ENCODE results near the gene MEST.
"Not testable (repeated sequence)": the region's sequence is repeated elsewhere in the genome, so short reads cannot be mapped to it uniquely, and the experiment has no call there.

MEST gene

DNA sequence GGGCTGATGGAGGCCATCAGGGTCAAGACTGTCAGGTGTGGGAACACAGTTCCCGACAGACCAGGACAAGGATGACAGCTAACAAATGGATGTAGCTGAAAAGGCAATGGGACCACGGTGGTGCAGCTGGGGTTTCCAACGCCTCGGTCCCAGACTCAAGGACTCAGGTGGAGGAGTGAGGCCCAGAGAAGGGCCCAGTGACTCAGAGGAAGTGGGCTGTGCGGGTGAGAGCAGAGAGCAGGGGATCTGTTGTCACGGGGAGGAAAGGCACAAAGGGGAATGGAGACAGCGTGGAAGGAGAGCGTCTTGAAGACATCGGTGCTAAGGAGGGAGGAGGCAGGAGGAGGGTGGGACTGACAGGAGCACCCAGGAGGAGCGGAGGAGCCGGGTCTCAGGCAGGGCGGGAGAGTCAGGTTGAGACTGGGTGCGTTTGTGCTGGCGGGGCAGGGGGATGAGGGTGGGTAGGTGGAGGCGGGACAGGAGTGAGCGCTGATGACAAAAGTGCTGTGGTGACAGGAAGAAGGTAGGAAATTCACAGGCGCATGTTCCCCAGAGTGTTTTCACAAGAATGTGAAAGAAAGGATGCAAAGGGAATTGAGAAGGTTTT lies 31.7 kb downstream of the MEST start:
- not testable (repeated sequence) for H3K9ac ChIP-seq (ENCODE audit: low read depth, low read length); H3K36me3 ChIP-seq (ENCODE audit: insufficient read depth, low read length); H3K4me1 ChIP-seq (ENCODE audit: insufficient read depth, low read length); H3K9me3 ChIP-seq (ENCODE audit: control insufficient read depth, insufficient read depth, low read length)

GRCh38 chr7:130524628-130525027 lies 32.7 kb downstream of the MEST start:
- no peaks in the 10 kb centered on the region for H3K9me3 ChIP-seq (ENCODE audit: control insufficient read depth, insufficient read depth, low read length)
- no peaks in the 10 kb centered on the region for H3K4me1 ChIP-seq (ENCODE audit: insufficient read depth, low read length)
- H3K36me3 ChIP-seq (ENCODE audit: insufficient read depth, low read length): no peaks in the 10 kb centered on the region
- H3K9ac ChIP-seq (ENCODE audit: low read depth, low read length): no peak overlapping the region

DNA sequence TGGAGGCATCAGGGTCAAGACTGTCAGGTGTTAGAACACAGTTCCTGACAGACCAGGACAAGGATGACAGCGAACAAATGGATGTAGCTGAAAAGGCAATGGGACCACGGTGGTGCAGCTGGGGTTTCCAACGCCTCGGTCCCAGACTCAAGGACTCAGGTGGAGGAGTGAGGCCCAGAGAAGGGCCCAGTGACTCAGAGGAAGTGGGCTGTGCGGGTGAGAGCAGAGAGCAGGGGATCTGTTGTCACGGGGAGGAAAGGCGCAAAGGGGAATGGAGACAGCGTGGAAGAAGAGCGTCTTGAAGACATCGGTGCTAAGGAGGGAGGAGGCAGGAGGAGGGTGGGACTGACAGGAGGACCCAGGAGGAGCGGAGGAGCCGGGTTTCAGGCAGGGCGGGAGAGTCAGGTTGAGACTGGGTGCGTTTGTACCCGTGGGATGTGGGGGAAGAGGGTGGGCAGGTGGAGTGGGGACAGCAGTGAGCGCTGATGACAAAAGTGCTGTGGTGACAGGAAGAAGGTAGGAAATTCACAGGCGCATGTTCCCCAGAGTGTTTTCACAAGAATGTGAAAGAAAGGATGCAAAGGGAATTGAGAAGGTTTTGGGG lies 36.0 kb downstream of the MEST start:
- not testable (repeated sequence) for H3K9me3 ChIP-seq (ENCODE audit: control insufficient read depth, insufficient read depth, low read length); H3K36me3 ChIP-seq (ENCODE audit: insufficient read depth, low read length); H3K9ac ChIP-seq (ENCODE audit: low read depth, low read length); H3K4me1 ChIP-seq (ENCODE audit: insufficient read depth, low read length)

DNA sequence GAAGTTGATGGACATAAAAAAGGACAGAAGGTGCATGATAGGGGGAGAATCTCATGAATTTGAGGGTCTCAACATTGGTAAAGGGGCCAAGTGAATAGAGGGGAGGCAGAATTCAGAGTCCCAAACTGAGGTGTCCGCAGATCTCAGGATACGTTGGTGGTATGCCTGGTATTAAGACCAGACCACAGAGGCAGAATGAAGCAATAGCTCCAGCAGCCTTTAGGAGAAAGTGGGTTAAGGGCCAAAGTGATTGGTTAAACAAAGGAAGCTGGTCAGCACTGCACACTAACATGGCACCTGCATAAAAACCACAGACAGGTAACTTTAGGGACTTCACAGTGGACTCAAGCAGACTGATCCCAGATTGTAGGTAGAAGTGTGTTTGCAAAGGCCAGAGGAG lies 37.5 kb downstream of the MEST start:
- Histone ChIP-seq H3K4me1 (ENCODE audit: insufficient read depth, low read length) (no peaks in the 10 kb centered on the region), H3K9me3 (ENCODE audit: control insufficient read depth, insufficient read depth, low read length) (no peaks in the 10 kb centered on the region), H3K9ac (ENCODE audit: low read depth, low read length) (no peak overlapping the region), H3K36me3 (ENCODE audit: insufficient read depth, low read length) (no peaks in the 10 kb centered on the region)

GRCh38 chr7:130537894-130538293 lies 46.0 kb downstream of the MEST start:
- not testable (repeated sequence) for H3K4me1 ChIP-seq (ENCODE audit: insufficient read depth, low read length); H3K9ac ChIP-seq (ENCODE audit: low read depth, low read length); H3K36me3 ChIP-seq (ENCODE audit: insufficient read depth, low read length); H3K9me3 ChIP-seq (ENCODE audit: control insufficient read depth, insufficient read depth, low read length)

GRCh38 chr7:130541287-130541686 lies 49.4 kb downstream of the MEST start:
- not testable (repeated sequence) for H3K9ac ChIP-seq (ENCODE audit: low read depth, low read length); H3K36me3 ChIP-seq (ENCODE audit: insufficient read depth, low read length)

DNA sequence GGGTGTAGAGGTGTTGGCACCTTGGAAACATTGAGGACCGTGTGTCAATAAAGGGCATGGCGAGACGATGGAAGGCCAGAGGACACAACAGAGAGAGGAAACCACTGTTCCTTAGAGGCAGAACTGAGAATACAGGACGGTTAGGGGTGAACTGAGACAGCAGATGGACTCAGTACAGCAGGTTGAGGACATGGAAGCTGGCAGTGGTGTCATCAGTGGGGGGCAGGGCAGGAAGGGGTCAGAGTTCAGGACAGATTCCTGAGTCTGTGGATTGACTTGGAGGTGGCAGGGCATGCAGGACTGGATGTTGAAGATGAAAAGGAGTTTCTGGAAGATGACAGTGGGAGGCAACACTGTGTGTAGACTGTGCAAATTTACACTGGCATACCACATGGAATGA lies 50.4 kb downstream of the MEST start:
- H3K9ac ChIP-seq (ENCODE audit: low read depth, low read length); H3K36me3 ChIP-seq (ENCODE audit: insufficient read depth, low read length); H3K4me1 ChIP-seq (ENCODE audit: insufficient read depth, low read length); H3K9me3 ChIP-seq (ENCODE audit: control insufficient read depth, insufficient read depth, low read length): not testable (repeated sequence)

More at GRCh38 chr7:130541287-130541686, 49.4 kb downstream of the MEST start:
- H3K4me1 ChIP-seq (ENCODE audit: insufficient read depth, low read length); H3K9me3 ChIP-seq (ENCODE audit: control insufficient read depth, insufficient read depth, low read length): not testable (repeated sequence)

DNA sequence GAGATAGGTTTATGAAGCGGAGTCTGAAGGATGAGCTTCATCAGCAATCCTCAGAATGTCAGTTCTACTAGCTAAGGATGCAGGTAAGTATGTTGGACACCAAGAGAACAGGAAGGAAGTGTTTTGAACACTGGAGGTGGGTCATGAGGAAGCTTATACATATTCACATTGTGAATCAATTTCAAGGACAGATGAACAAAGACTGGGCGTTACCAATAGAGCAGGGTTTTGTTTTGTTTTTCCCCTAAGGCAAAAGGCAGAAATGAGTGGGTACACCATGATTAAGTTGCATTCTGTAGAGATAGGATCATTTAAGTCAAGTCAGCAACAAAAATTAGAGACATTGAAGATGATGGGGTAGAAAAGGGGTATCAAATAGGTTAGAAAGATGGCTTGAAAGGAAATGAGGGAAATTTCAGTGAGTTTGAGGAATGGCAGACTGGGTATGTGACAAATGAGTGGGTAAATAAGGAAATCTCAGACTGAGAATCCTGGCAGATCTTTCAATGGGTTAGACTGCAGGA lies 51.7 kb downstream of the MEST start:
- H3K9ac ChIP-seq (ENCODE audit: low read depth, low read length): no peak overlapping the region
- no peaks in the 10 kb centered on the region; the same call in 1 of the 2 replicates for H3K4me1 ChIP-seq (ENCODE audit: insufficient read depth, low read length)
- H3K9me3 ChIP-seq (ENCODE audit: control insufficient read depth, insufficient read depth, low read length): no peaks in the 10 kb centered on the region
- H3K36me3 ChIP-seq (ENCODE audit: insufficient read depth, low read length): peaks cover 6% of the 10 kb centered on the region; the same call in 1 of the 2 replicates

- no peaks in the 10 kb centered on the region; the same call in 1 of the 2 replicates for H3K4me1 ChIP-seq (ENCODE audit: insufficient read depth, low read length)
- H3K36me3 ChIP-seq (ENCODE audit: insufficient read depth, low read length): peaks cover 6% of the 10 kb centered on the region; the same call in 1 of the 2 replicates
- no peaks in the 10 kb centered on the region for H3K9me3 ChIP-seq (ENCODE audit: control insufficient read depth, insufficient read depth, low read length)
- no peak overlapping the region for H3K9ac ChIP-seq (ENCODE audit: low read depth, low read length)
These were observed 52.5 kb downstream of the MEST start for GRCh38 chr7:130544356-130544755.

GRCh38 chr7:130553398-130554029 lies 61.6 kb downstream of the MEST start:
- H3K4me1 ChIP-seq (ENCODE audit: insufficient read depth, low read length): no peaks in the 10 kb centered on the region
- H3K9ac ChIP-seq (ENCODE audit: low read depth, low read length): no peak overlapping the region
- H3K9me3 ChIP-seq (ENCODE audit: control insufficient read depth, insufficient read depth, low read length): no peaks in the 10 kb centered on the region
- H3K36me3 ChIP-seq (ENCODE audit: insufficient read depth, low read length): no peaks in the 10 kb centered on the region

DNA sequence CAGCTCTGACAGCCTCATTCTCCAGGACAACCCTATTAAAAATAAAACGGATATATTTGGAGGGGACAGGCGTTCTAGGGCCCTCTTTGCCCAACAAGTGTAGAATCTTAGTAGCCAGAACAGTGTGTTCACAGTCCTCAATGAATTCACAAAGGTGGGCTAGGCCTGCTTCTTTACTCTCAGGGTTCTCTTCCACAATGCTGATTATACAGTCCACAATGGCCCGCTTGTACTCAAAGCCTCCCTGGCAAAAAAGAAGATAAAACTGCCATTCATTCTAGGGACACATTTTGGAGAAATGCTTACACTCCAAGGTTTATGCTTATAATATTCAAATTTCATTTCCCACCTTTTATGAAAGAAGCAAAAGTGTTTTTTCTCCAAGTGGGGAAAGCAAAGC lies 62.6 kb downstream of the MEST start:
- Histone ChIP-seq H3K4me1 (ENCODE audit: insufficient read depth, low read length) (no peaks in the 10 kb centered on the region), H3K36me3 (ENCODE audit: insufficient read depth, low read length) (no peaks in the 10 kb centered on the region), H3K9ac (ENCODE audit: low read depth, low read length) (no peak overlapping the region), H3K9me3 (ENCODE audit: control insufficient read depth, insufficient read depth, low read length) (no peaks in the 10 kb centered on the region)
